GM21737 (cell line): ENCODE data around the gene RABGAP1L.
"Not testable (repeated sequence)": the region's sequence is repeated elsewhere in the genome, so short reads cannot be mapped to it uniquely, and the experiment has no call there.

Source experiments
- ATAC-seq: cut with Tn5 transposase; IDR thresholded peaks from one replicate; pipeline ENCODE4 v1.9.1; 2021; ENCODE audit warnings: mild to moderate bottlenecking, moderate library complexity; ENCODE audit not compliant: unreplicated experiment

RABGAP1L gene

GRCh38 chr1:174232761-174233160, 73.4 kb downstream of the RABGAP1L start:
- no peak for ATAC-seq

GRCh38 chr1:174238845-174239501, 79.7 kb downstream of the RABGAP1L start:
- not testable (repeated sequence) for ATAC-seq

- ATAC-seq: no peak
Measured at GRCh38 chr1:174239541-174239940, 80.2 kb downstream of the RABGAP1L start.

- ATAC-seq: no peak
Measured at GRCh38 chr1:174242856-174243255, 83.5 kb downstream of the RABGAP1L start.

GRCh38 chr1:174243451-174244000, 84.2 kb downstream of the RABGAP1L start:
- ATAC-seq: no peak

- ATAC-seq: no peak
Measured at GRCh38 chr1:174244017-174244416, 84.7 kb downstream of the RABGAP1L start.

GRCh38 chr1:174247472-174247871, 88.2 kb downstream of the RABGAP1L start:
- no peak for ATAC-seq

- no peak for ATAC-seq
Measured at GRCh38 chr1:174248041-174248440, 88.7 kb downstream of the RABGAP1L start.

- ATAC-seq: not testable (repeated sequence)
Measured at GRCh38 chr1:174256386-174256785, 97.1 kb downstream of the RABGAP1L start.

- ATAC-seq: no peak
Measured at GRCh38 chr1:174258148-174258550, 98.8 kb downstream of the RABGAP1L start.

GRCh38 chr1:174262349-174263241, 103.3 kb downstream of the RABGAP1L start:
- no peak for ATAC-seq

- no peak for ATAC-seq
Measured at GRCh38 chr1:174265282-174265681, 106.0 kb downstream of the RABGAP1L start.

GRCh38 chr1:174266476-174266875, 107.2 kb downstream of the RABGAP1L start:
- ATAC-seq: no peak

GRCh38 chr1:174266991-174267612, 107.8 kb downstream of the RABGAP1L start:
- no peak for ATAC-seq

GRCh38 chr1:174269989-174270651, 110.8 kb downstream of the RABGAP1L start:
- ATAC-seq: no peak

GRCh38 chr1:174273190-174273589, 113.9 kb downstream of the RABGAP1L start:
- ATAC-seq: no peak

- ATAC-seq: no peak
Measured at GRCh38 chr1:174273776-174274175, 114.5 kb downstream of the RABGAP1L start.

- ATAC-seq: no peak
Measured at GRCh38 chr1:174274452-174274851, 115.1 kb downstream of the RABGAP1L start.

- no peak for ATAC-seq
Measured at GRCh38 chr1:174274884-174275283, 115.6 kb downstream of the RABGAP1L start.

GRCh38 chr1:174276087-174276486, 116.8 kb downstream of the RABGAP1L start:
- peak; percentile 60 for ATAC-seq

- no peak for ATAC-seq
Measured at GRCh38 chr1:174284052-174284451, 124.7 kb downstream of the RABGAP1L start.
